H1 (cell line): ENCODE data around the gene OR1I1. TPM values are rescaled to one million over a fixed set of nuclear protein-coding genes. Genes with fewer than 3 reads are reported as not detected.

Experiments used
- CTCF ChIA-PET: fragments of 300-600 bp; sonication (Branson Sonifier 250); formaldehyde crosslinking; loops from one replicate; lab custom pipeline; 2021; ENCODE audit not compliant: partially characterized antibody; lab: Charles Lee
- POLR2A ChIA-PET: fragments of 300-600 bp; sonication (Branson Sonifier 250); formaldehyde crosslinking; loops from one replicate; lab custom pipeline; 2021; ENCODE audit warnings: inconsistent platforms; ENCODE audit not compliant: partially characterized antibody; lab: Charles Lee
- DNase-seq, 2 experiments: peaks; one replicate each; pipeline versions ENCODE4 v3.0.0 to v3.0.0-alpha.2; 2010 to 2022; ENCODE audit warnings: low spot score in 2 of 2, low read depth in 1 of 2, mixed read lengths in 1 of 2
- FAIRE-seq: peaks from 2 replicates; lab custom pipeline; 2011; peaks lifted over from hg19 to GRCh38; lab: Jason Lieb, UNC
- H2AFZ ChIP-seq: 2 replicates; pipeline ENCODE4 v1.8.1; 2012; ENCODE audit warnings: low read length, inconsistent platforms
- H2AK5ac ChIP-seq: 2 replicates; pipeline ENCODE4 v1.6.1; 2013; ENCODE audit warnings: low read depth, low read length
- H2BK120ac ChIP-seq: replicated peaks from 2 replicates; pipeline ENCODE3; 2013; ENCODE audit warnings: low read depth, low read length, inconsistent platforms
- H2BK12ac ChIP-seq: 2 replicates; pipeline ENCODE4 v1.6.1; 2013; ENCODE audit warnings: low read depth, low read length
- H2BK15ac ChIP-seq: 2 replicates; pipeline ENCODE4 v1.6.1; 2013; ENCODE audit warnings: low read length
- H2BK20ac ChIP-seq: 2 replicates; pipeline ENCODE4 v1.6.1; 2013; ENCODE audit warnings: low read length
- H2BK5ac ChIP-seq: 2 replicates; pipeline ENCODE4 v1.6.1; 2013; ENCODE audit warnings: low read depth, low read length
- H3K14ac ChIP-seq: 2 replicates; pipeline ENCODE4 v1.6.1; 2013; ENCODE audit warnings: inconsistent platforms; ENCODE audit not compliant: insufficient read length
- H3K18ac ChIP-seq: 2 replicates; pipeline ENCODE4 v1.6.1; 2013; ENCODE audit warnings: low read length; ENCODE audit errors: extremely low read depth
- H3K23ac ChIP-seq: 2 replicates; pipeline ENCODE4 v1.6.1; 2013; ENCODE audit warnings: inconsistent platforms; ENCODE audit not compliant: insufficient read length
- H3K23me2 ChIP-seq: 2 replicates; pipeline ENCODE4 v1.6.1; 2013; ENCODE audit warnings: low read depth, low read length
- H3K27ac ChIP-seq: 2 replicates; pipeline ENCODE4 v1.6.1; 2011; ENCODE audit warnings: low read depth, low read length, inconsistent platforms
- H3K27me3 ChIP-seq, 4 experiments: replicated peaks in 1 of 4; 1 replicate in 1 of 4; 2 replicates in 3 of 4; pipeline versions ENCODE4 v1.6.1 to v1.8.1; 2011 to 2013; ENCODE audit warnings: low read length in 3 of 4, mild to moderate bottlenecking in 3 of 4, inconsistent platforms in 2 of 4, mixed read lengths in 2 of 4, moderate library complexity in 1 of 4; ENCODE audit not compliant: control insufficient read depth in 3 of 4, insufficient read depth in 3 of 4; ENCODE audit errors: extremely low read depth in 1 of 4
- H3K36me3 ChIP-seq, 4 experiments: 2 replicates each; pipeline versions ENCODE4 v1.6.1 to v1.8.1; 2011 to 2013; ENCODE audit warnings: mild to moderate bottlenecking in 4 of 4, low read length in 3 of 4, moderate library complexity in 2 of 4, control low read depth in 1 of 4, inconsistent platforms in 1 of 4; ENCODE audit not compliant: insufficient read depth in 4 of 4, control insufficient read depth in 2 of 4
- H3K4ac ChIP-seq: replicated peaks from 2 replicates; pipeline ENCODE3; 2013; ENCODE audit warnings: low read length, low read depth, mixed read lengths, inconsistent platforms; ENCODE audit not compliant: insufficient read length
- H3K4me1 ChIP-seq, 4 experiments: replicated peaks in 1 of 4; 1 replicate in 1 of 4; 2 replicates in 3 of 4; pipeline versions ENCODE4 v1.6.1 to v1.8.1; 2011 to 2013; ENCODE audit warnings: low read length in 3 of 4, inconsistent platforms in 2 of 4, mixed read lengths in 1 of 4; ENCODE audit not compliant: insufficient read depth in 4 of 4, control insufficient read depth in 3 of 4
- H3K4me2 ChIP-seq, 2 experiments: 2 replicates each; pipeline versions ENCODE4 v1.6.1 to v1.8.1; 2011 to 2013; ENCODE audit warnings: low read depth in 2 of 2, low read length in 2 of 2, control low read depth in 1 of 2, inconsistent platforms in 1 of 2, mild to moderate bottlenecking in 1 of 2; ENCODE audit not compliant: insufficient read depth in 1 of 2
- H3K4me3 ChIP-seq, 4 experiments: fragments of 200-600, 300-600 bp in 1 of 4; sonication (generic), shearing (Covaris generic), sonication (Bioruptor Twin) in 1 of 4; 2 replicates each; pipeline versions ENCODE4 v1.5.1 to v1.8.1; 2011 to 2016; ENCODE audit warnings: low read length in 4 of 4, low read depth in 3 of 4, control low read depth in 2 of 4, inconsistent platforms in 2 of 4, mild to moderate bottlenecking in 2 of 4, mixed read lengths in 1 of 4, moderate library complexity in 1 of 4; ENCODE audit not compliant: insufficient read depth in 2 of 4; ENCODE audit errors: extremely low read depth in 1 of 4
- H3K56ac ChIP-seq: replicated peaks from 2 replicates; pipeline ENCODE3; 2013; ENCODE audit warnings: low read depth, mild to moderate bottlenecking, mixed read lengths, low read length, inconsistent platforms; ENCODE audit not compliant: insufficient read length
- H3K79me1 ChIP-seq: 2 replicates; pipeline ENCODE4 v1.6.1; 2013; ENCODE audit warnings: low read depth, low read length, control low read depth
- H3K79me2 ChIP-seq, 2 experiments: 2 replicates each; pipeline versions ENCODE4 v1.6.1 to v1.8.1; 2012 to 2013; ENCODE audit warnings: low read length in 2 of 2, mild to moderate bottlenecking in 2 of 2, inconsistent platforms in 1 of 2; ENCODE audit not compliant: insufficient read depth in 2 of 2, control insufficient read depth in 1 of 2
- H3K9ac ChIP-seq, 4 experiments: replicated peaks in 1 of 4; 1 replicate in 1 of 4; 2 replicates in 3 of 4; pipeline versions ENCODE4 v1.6.1 to v1.8.1; 2011 to 2013; ENCODE audit warnings: low read depth in 3 of 4, low read length in 3 of 4, control low read depth in 2 of 4, mild to moderate bottlenecking in 2 of 4, moderate library complexity in 2 of 4, inconsistent platforms in 1 of 4; ENCODE audit errors: extremely low read depth in 1 of 4
- H3K9me3 ChIP-seq, 2 experiments: 2 replicates each; pipeline versions ENCODE4 v1.6.1 to v1.8.1; 2012 to 2013; ENCODE audit warnings: mild to moderate bottlenecking in 2 of 2, moderate library complexity in 2 of 2, control low read depth in 1 of 2, inconsistent platforms in 1 of 2, low read depth in 1 of 2, low read length in 1 of 2, mixed read lengths in 1 of 2; ENCODE audit not compliant: insufficient read depth in 2 of 2
- H4K20me1 ChIP-seq, 2 experiments: replicated peaks in 1 of 2; 2 replicates each; pipeline versions ENCODE3 to v1.8.1; 2011 to 2013; ENCODE audit warnings: inconsistent platforms in 2 of 2, low read length in 2 of 2, mild to moderate bottlenecking in 1 of 2; ENCODE audit not compliant: insufficient read depth in 2 of 2, control insufficient read depth in 1 of 2
- H4K5ac ChIP-seq: 2 replicates; pipeline ENCODE4 v1.6.1; 2013; ENCODE audit warnings: low read length, low read depth, mixed read lengths, inconsistent platforms; ENCODE audit not compliant: insufficient read length
- H4K8ac ChIP-seq: 2 replicates; pipeline ENCODE4 v1.8.0; 2013; ENCODE audit warnings: mild to moderate bottlenecking, moderate library complexity, low read length, inconsistent platforms; ENCODE audit not compliant: insufficient read depth; ENCODE audit errors: extremely low read depth
- H4K91ac ChIP-seq: replicated peaks from 2 replicates; pipeline ENCODE3; 2013; ENCODE audit warnings: low read length, mixed read lengths, inconsistent platforms; ENCODE audit not compliant: insufficient read length
- CTCF ChIP-seq, 3 experiments: IDR thresholded peaks; 1 replicate in 2 of 3; 2 replicates in 1 of 3; pipeline versions ENCODE4 v1.5.1 to v1.6.1; 2011; ENCODE audit warnings: low read length in 3 of 3, mild to moderate bottlenecking in 3 of 3, inconsistent platforms in 2 of 3, low read depth in 1 of 3, moderate library complexity in 1 of 3; ENCODE audit not compliant: insufficient read depth in 1 of 3; ENCODE audit errors: control extremely low read depth in 1 of 3
- JUN ChIP-seq: IDR thresholded peaks from 2 replicates; pipeline ENCODE4 v1.6.1; 2011; ENCODE audit warnings: low read depth, mild to moderate bottlenecking, improper control_type of control experiment, low read length
- RAD21 ChIP-seq, 2 experiments: IDR thresholded peaks in 1 of 2; conservative IDR thresholded peaks in 1 of 2; 2 replicates each; pipeline ENCODE4 v1.6.1; 2011; ENCODE audit warnings: low read depth in 2 of 2, low read length in 2 of 2, improper control_type of control experiment in 1 of 2, inconsistent platforms in 1 of 2, mild to moderate bottlenecking in 1 of 2, moderate library complexity in 1 of 2
- RBBP5 ChIP-seq: IDR thresholded peaks from 2 replicates; pipeline ENCODE4 v1.7.1; 2012; ENCODE audit warnings: low read depth, mild to moderate bottlenecking, inconsistent platforms, low read length, moderate library complexity, borderline replicate concordance
- SAP30 ChIP-seq: fragments of 300-600 bp; sonication (generic); IDR thresholded peaks from 2 replicates; pipeline ENCODE4 v1.7.1; 2012; ENCODE audit warnings: low read length, moderate library complexity, mild to moderate bottlenecking, inconsistent platforms; ENCODE audit not compliant: insufficient read depth, insufficient replicate concordance
- TAF7 ChIP-seq: optimal IDR thresholded peaks from 2 replicates; pipeline ENCODE3; 2011; ENCODE audit warnings: low read depth, mild to moderate bottlenecking, inconsistent platforms, low read length, moderate library complexity, borderline replicate concordance
- WGBS, 2 experiments: shearing (Covaris generic) in 1 of 2; methylation state at CpG; one replicate each; pipeline versions ENCODE4 v1.1.6 to v1.1.7; 2013 to 2015; ENCODE audit warnings: low lambda C conversion rate in 2 of 2, mixed read lengths in 2 of 2, inconsistent platforms in 1 of 2, low coverage in 1 of 2, missing lambda C conversion rate in 1 of 2; ENCODE audit not compliant: insufficient replicate concordance in 2 of 2, insufficient coverage in 1 of 2, insufficient read length in 1 of 2; ENCODE audit errors: extremely low coverage in 1 of 2, missing lambda C conversion rate in 1 of 2; 5-methylcytosine and 5-hydroxymethylcytosine counted together
- polyA plus RNA-seq, 7 experiments: library from polyadenylated mRNA; depleted of rRNA in 3 of 7; stranded (reverse) in 5 of 7; unstranded in 2 of 7; fragments of >200 nt in 5 of 7; fragments of 200-250 nt in 2 of 7; gene quantifications; 1 replicate in 5 of 7; 2 replicates in 1 of 7; 4 replicates in 1 of 7; pipeline versions ENCODE4 v1.2.1 to v1.2.3, GENCODE V29; 2011 to 2013; ENCODE audit warnings: missing spikeins in 2 of 7, mixed read lengths in 2 of 7
- total RNA-seq: library from RNA; stranded (reverse); fragmentation: NEBNext Ultra II Directional; extraction: Animal tissue kit (Norgen Biotek cat#: 25700); gene quantifications from 2 replicates; pipeline ENCODE4 v1.2.1, GENCODE V29; 2021

The OR1I1 gene
- total and polyA plus RNA-seq, 2 of the 8 experiments (the other 6 are each of a cell fraction or from before 2014, with no cell fraction given) = not detected

GRCh38 chr19:15120135-15121026 is 38.4 kb downstream of the OR1I1 start:
- WGBS, 2 experiments = 85% methylated on average over 14 of the region's 14 CpGs; no CpG with 5 or more reads in 1 of the 2 experiments

More at GRCh38 chr19:15120135-15121026, 38.4 kb downstream of the OR1I1 start:
- Histone ChIP-seq H4K5ac (no peak overlapping the region), H3K36me3 (peaks cover 16 to 48% (median 39%) of the 10 kb centered on the region in 4 experiments; a peak in 7 of 8 replicates), H2BK20ac (no peak overlapping the region), H2BK120ac (no peak overlapping the region), H3K4me3 (no peak overlapping the region), H2BK5ac (no peak overlapping the region), H3K27me3 (no peaks in the 10 kb centered on the region), H3K27ac (no peak overlapping the region), H3K4ac (no peak overlapping the region), H3K4me1 (peaks cover 0 to 9% (median 1%) of the 10 kb centered on the region in 4 experiments; a peak in 4 of 7 replicates), H2BK15ac (no peak overlapping the region), H3K9ac (no peak overlapping the region), H4K8ac (no peak overlapping the region), H2BK12ac (no peak overlapping the region), H3K4me2 (no peak overlapping the region), H3K9me3 (peaks cover 4 to 7% of the 10 kb centered on the region in 2 experiments; a peak in 1 of 4 replicates), H3K18ac (no peak overlapping the region), H4K20me1 (peaks cover 3 to 5% of the 10 kb centered on the region in 2 experiments), H3K79me1 (peaks cover 9% of the 10 kb centered on the region), H3K23me2 (peaks cover 7% of the 10 kb centered on the region; the same call in 1 of the 2 replicates), H3K23ac (no peak overlapping the region), H3K56ac (no peak overlapping the region), H2AFZ (no peak overlapping the region), H2AK5ac (no peak overlapping the region), H3K14ac (no peak overlapping the region), H3K79me2 (peaks cover 0 to 13% of the 10 kb centered on the region in 2 experiments; a peak in 2 of 4 replicates), H4K91ac (no peak overlapping the region)
- CTCF ChIA-PET = interaction anchor here (0.6 to 4.3 kb wide), 17 partner anchors 9 to 315 kb away, joined by 3 to 28 read pairs (median 4); partner anchors contain the start of gene SYDE1
- TF ChIP-seq TAF7 = no peak
- TF ChIP-seq RBBP5 = no peak
- TF ChIP-seq CTCF (IDR thresholded peaks at IDR 0.05; ENCODE audit: control extremely low read depth in 1 of 3, insufficient read depth in 1 of 3, low read depth in 1 of 3, low read length in 3 of 3) = peak; percentile 36 to 48 (median 40)
- TF ChIP-seq SAP30 = no peak
- no peak for TF ChIP-seq JUN
- peak in 1 of 2 experiments; percentile 35; a peak in 2 of 4 replicates for TF ChIP-seq RAD21 (IDR thresholded peaks at IDR 0.05 in 1 of 2, conservative IDR thresholded peaks at IDR 0.05 in 1 of 2; ENCODE audit: low read depth in 2 of 2, low read length in 2 of 2)
- POLR2A ChIA-PET = interaction anchor here (0.5 to 6.8 kb wide), 5 partner anchors 8 to 941 kb away, joined by 3 to 52 read pairs (median 4); partner anchors contain the start of gene SYDE1
- FAIRE-seq = no peak
- DNase-seq = peak in 1 of 2 experiments; percentile 66
